ENCODE results near the gene KRTAP1-5.
"Not testable (repeated sequence)": the region's sequence is repeated elsewhere in the genome, so short reads cannot be mapped to it uniquely, and the experiment has no call there.

Gene KRTAP1-5, protein sequence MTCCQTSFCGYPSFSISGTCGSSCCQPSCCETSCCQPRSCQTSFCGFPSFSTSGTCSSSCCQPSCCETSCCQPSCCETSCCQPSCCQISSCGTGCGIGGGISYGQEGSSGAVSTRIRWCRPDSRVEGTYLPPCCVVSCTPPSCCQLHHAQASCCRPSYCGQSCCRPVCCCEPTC

DNA sequence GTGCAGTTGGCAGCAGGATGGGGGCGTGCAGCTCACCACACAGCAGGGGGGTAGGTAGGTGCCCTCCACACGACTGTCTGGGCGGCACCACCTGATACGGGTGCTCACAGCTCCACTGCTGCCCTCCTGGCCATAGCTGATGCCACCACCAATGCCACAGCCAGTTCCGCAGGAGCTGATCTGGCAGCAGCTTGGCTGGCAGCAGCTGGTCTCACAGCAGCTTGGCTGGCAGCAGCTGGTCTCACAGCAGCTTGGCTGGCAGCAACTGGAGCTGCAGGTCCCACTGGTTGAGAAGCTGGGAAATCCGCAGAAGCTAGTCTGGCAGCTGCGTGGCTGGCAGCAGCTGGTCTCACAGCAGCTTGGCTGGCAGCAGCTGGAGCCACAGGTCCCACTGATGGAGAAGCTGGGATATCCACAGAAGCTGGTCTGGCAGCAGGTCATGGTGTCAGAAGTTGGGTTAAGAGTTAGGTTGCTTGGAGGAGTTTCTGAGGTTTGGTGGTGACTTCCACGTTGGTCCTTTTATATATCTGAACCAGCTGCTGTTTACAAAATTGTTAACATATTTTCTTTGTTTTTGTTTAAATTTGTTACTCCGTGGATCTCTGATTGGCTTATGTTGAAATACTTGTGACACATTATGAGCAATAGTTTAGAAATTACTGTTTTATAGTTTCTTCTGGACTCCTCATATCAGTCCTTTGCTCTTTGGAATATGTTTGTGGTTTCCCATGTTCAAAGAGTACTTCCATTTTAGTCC is at the start of gene KRTAP1-5:
Gene KRTAP1-5 (minus strand): TSS at position 494 of the 757 bp plus-strand sequence. CDS start 53 bp downstream, at position 441.
- no peak for DNase-seq (ENCODE audit: low read depth in 2 of 2)

DNA sequence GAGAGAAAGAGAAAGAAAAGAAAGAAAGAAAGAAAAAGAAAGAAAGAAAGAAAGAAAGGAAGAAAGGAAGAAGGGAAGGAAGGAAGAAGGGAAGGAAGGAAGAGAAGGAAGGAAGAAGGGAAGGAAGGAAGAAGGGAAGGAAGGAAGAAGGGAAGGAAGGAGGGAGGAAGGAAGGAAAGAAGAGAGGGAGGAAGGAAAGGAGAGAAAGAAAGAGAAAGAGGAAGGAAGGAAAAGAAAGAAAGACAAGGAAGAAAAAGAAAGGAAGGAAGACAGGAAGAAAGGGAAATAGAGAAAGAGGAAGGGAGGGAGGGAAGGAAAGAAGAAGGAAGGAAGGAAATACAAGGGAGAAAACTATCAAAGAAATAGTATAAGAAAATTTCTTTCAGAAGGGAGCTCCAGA is 49.8 kb upstream of the KRTAP1-5 start:
- DNase-seq (ENCODE audit: low read depth in 2 of 2), result no peak

DNA sequence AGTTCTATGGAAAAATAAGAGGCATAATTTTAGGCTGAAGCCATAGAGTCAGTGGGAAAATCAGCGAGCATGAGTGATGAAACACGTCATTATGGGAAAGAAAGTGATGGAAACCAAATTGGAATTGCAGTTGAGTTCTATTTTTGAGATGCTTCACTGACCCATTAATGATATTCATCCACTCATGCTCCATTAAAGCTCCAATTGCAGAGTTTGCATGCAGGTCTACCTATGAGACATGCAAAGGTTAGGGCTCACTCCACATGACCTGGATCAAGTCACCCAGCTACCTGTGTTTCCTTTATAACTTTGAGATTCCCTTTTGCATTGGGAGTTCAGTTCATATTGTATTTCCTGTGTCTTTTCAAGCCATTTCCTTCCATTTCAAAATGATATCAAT is 46.7 kb upstream of the KRTAP1-5 start:
- DNase-seq (ENCODE audit: low read depth in 2 of 2), result no peak

DNA sequence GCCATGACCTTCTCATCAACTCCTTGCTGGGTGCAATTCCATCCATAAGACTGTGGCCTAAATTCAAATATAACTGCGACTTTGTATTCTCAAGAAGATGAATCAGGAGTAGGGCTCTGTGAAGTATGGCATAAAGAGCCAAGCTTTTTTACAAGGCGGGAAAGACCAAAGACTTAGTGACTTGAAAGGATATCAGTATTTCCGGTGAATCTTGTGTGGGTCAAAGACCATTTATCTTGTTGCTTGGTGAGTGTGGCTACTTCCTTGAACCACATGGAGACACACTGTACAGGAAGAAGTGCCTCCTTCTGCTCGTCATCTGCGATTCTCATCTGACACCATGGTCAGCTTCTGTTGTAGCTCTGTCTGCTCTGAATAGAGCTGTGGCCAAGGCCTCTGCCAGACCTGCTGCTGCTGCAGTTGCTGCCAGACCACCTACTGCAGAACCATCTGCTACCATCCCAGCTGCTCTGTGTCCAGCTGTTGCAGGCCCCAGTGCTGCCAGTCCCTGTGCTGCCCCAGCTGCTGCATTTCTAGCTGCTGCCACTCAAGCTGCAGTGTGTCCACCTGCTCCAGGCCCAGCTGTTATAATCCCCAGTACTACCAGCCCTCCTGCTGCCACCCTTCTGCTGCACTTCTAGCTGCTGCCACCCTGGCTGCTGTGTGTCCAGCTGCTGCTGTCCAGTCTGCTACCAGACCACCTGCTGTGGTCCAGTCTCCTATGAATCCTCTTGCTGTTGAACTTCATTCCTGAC is 44.8 kb upstream of the KRTAP1-5 start:
- no peak for DNase-seq (ENCODE audit: low read depth in 2 of 2)

DNA sequence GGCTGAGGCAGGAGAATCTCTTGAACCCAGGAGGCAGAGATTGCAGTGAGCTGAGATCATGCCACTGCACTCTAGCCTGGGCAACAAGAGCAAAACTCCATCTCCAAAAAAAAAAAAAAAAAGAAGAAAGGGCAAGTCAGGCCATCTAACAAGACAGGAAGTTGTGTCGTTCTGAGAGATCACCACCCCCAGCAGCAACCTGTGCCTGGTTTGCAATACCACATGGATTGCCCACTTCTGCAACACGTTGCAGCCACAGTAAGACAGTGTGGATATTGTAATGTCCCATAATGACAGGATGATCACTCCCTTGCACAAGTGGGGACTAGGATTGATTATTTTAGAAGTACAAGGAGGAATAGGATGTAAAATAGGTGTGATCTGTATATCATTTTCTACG is 42.0 kb upstream of the KRTAP1-5 start:
- DNase-seq (ENCODE audit: low read depth in 2 of 2), result no peak

DNA sequence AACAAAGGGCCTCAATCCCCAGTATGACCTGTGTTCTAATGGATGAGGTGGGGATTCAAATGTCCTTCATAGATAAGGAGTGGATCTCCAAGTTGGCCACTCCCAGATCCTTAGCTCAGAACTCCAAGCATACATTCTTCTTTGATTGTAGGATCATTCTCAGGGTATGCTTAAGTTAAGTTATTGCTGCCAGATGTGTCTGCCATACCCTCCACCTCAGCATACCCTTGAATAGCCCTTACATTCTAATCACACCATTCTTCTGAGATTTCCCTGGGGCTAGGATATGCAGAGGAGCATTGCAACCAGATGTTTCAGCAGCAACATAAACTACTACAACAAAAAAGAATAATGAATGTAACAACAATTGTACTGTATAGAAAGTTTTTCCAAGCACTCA is 40.3 kb upstream of the KRTAP1-5 start:
- no peak for DNase-seq (ENCODE audit: low read depth in 2 of 2)

DNA sequence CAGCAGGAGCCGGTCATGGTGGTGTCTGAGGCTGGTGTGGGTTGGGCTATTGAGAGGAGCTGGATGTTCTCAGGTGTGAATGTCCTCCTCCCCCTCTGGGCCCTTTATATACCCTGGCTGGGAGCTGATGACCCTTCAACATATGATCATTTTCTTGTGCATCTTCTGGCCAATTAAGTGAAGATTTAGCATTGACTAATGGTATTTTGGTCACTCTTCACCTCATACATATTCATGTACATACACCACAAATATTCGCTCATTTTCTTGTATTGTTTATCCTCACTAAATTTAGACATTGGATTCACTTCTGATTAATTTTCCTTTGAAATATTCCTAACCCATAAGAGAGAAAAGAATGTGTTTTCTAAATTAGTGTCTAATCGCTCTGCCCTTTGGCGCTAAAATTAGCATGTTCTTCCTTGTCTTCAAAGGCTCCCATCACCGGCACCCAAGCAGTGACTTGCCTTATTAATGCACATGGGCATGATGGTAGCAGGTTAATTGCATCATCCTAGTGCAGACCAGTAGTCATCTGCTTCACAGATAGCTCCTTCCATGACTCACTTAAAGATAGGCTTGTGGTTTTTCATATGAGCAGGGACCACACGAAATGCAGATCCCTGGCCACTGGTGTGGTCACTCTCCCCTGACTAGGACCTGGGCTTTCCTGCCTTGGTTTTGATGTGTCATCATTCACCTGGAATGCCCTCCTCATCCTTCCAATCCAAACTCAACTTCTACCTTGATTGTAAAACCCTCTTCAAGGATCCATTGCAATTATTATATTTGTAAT is 39.0 kb upstream of the KRTAP1-5 start, which contains the start of gene KRTAP2-4:
Gene KRTAP2-4 (minus strand): TSS at position 51 of the 796 bp plus-strand sequence. CDS start 34 bp downstream, at position 17.
- no peak for DNase-seq (ENCODE audit: low read depth in 2 of 2)

DNA sequence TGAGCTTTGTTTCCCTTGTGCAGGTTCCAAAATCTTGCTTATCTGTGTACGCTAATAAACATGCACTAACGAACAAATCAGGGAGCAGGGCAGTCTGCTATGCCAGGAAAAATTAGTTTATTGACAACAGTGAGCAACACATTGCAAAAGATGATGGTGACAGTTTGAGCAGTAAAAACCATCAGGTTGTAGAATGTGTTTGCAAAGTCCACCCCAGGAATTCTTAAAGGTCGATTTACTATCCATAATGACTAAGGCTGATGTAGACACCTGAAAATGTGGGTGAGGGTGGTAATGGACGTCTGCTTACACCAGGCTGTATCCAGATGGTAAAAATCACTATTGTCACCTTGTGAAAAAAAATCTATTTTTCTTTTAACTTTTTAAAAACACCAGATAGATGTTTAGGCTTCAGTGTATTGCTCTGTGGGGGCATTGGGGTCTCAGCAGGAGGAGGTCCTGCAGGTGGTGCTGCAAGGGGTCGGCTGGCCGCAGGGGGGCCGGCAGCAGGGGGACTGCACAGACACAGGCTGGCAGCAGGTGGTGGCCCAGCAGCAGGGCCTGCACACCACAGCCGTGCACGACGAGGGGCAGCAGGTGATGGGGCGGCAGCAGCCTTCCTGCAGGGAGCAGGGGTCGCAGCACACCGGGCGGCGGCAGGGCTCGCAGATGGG is 38.1 kb upstream of the KRTAP1-5 start:
- DNase-seq (ENCODE audit: low read depth in 2 of 2), result not testable (repeated sequence)

DNA sequence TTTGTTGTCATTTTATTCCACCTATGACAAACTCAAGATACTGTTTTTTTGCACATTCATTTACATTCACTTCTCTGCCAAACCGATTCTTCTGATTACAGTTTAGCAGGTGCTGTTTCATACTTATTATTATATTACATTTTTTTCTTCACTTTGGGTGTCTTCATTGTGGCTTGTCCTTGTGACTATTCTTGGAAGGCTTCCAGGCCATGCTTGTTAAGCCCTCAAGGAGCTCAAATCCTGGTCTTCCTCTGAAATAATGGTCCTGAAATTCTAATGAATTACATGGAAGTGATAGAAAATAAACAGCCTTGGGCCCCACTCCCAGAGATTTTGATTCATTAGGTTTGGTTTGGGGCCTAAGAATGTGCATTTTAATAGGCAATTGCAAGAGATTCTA is 37.3 kb upstream of the KRTAP1-5 start:
- DNase-seq (ENCODE audit: low read depth in 2 of 2), result no peak

DNA sequence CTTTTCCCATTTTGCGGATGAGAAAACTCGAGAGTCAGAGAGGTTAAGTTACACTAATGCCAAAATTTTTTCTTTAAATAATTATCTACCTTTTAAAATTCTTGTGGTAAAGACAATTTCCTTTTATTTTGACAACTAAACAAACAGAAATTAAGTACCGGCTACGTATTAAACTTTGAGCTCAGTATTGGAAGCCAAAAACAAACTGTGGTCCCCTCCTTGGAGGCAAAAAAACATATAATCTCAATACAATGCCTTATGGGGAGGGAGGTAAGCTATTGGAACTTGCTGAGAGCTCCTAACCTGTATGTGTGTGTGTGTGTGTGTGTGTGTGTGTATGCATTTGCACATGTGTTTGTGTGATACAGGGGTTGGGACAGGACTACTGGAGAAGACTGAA is 36.4 kb upstream of the KRTAP1-5 start:
- DNase-seq (ENCODE audit: low read depth in 2 of 2), result no peak

DNA sequence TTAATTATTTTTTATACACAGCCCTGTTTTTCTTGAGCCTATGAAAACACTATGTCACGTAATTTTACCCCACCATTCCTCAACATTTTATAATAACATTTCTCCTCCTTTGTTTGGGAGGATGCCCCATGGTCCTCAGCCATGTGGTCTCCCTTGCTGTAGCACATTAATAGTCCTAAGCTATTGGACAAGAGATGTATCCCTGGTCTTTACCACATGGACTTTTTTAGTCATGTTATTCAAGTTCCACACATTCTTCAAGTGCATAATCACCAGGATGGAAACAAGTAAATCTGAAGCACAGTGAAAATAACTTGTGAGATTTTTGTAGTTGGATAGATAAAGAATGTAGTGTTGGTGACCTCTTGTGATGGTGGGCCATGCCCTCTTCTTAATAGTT is 35.0 kb upstream of the KRTAP1-5 start:
- no peak for DNase-seq (ENCODE audit: low read depth in 2 of 2)

DNA sequence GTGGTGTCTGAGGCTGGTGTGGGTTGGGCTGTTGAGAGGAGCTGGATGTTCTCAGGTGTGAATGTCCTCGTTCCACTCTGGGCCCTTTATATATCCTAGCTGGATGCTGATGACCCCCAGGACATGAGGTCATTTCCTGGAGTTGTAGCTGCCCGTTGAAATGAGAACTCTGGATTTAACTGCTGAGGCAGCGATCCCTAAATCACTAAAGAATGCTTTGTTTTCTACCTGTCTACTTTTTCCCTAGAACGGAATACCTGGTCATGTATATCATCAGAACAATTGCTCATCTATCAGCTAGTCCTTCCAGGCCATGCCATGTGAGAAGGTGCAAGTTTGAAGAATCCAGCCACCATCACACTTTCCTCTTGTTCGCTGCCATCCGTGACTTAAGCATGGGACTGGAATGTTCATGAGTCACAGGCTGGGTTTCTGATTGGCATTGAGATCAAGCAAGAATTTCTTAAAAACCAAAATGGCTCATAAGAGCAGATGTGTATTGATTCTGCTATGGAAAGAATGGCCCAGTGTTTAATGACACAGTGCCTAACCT is 33.1 kb upstream of the KRTAP1-5 start, which contains the start of gene KRTAP2-3:
Gene KRTAP2-3 (minus strand): TSS at position 63 of the 553 bp plus-strand sequence. CDS start 64 bp downstream, outside the sequence.
- DNase-seq (ENCODE audit: low read depth in 2 of 2), result no peak

DNA sequence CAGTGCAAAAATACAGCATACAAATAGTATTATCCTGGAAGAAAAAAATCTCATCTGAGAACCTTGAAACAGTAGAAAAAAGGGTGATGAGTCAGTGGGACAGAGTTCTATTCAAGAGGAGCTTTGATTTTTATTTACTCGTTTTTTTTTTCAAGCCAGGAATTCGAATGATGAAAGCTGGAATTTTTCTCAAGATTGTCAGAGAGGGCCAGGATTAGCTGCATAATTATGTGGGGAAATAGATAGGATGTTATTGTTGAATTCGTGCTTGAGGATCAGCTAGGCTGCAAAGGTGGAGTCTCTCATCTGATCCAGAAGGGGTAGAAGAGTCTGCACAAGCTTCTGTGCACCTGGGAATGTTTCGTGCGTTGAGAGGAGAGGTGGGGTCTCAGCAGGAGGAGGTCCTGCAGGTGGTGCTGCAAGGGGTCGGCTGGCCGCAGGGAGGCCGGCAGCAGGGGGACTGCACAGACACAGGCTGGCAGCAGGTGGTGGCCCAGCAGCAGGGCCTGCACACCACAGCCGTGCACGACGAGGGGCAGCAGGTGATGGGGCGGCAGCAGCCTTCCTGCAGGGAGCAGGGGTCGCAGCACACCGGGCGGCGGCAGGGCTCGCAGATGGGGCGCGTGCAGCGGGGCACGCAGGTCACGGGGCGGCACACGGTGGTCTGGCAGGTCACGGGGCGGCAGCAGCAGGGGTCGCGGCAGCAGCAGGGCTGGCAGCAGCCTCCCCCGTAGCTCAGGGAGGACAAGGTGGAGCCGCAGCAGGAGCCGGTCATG is 32.5 kb upstream of the KRTAP1-5 start:
- not testable (repeated sequence) for DNase-seq (ENCODE audit: low read depth in 2 of 2)

DNA sequence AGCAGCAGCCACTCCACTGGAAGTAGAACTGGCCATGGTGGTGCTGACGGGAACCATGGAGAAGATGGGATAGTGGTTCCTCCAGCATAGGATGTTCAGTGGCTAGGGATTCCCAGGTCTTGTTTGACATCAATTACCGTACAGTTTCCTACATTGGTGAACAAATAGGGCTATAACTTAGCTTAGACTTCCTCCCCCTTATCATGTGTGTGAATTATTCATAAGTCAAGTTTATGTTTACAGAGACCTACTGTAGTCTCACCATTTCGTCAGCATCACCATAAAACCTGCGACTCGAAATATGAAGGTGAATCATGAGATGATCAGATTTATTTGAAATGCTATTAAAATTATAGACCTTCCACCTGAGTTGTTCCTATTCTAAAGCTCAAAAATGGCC is 31.7 kb upstream of the KRTAP1-5 start:
- no peak for DNase-seq (ENCODE audit: low read depth in 2 of 2)

DNA sequence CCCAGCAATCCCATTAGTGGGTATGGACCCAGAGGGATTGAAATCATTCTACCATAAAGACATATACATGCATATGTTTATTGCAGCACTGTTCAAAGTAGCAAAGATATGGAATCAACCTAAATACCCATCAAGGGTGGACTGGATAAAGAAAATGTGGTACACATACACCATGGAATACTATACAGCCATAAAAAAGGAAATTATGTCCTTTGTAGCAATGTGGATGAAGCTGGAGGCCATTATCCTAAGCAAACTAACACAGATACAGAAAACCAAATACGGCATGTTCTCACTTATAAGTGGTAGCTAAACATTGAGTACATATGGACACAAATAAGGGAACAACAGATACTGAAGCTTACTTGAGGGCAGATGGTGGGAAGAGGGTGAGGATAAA is 30.5 kb upstream of the KRTAP1-5 start:
- no peak for DNase-seq (ENCODE audit: low read depth in 2 of 2)

DNA sequence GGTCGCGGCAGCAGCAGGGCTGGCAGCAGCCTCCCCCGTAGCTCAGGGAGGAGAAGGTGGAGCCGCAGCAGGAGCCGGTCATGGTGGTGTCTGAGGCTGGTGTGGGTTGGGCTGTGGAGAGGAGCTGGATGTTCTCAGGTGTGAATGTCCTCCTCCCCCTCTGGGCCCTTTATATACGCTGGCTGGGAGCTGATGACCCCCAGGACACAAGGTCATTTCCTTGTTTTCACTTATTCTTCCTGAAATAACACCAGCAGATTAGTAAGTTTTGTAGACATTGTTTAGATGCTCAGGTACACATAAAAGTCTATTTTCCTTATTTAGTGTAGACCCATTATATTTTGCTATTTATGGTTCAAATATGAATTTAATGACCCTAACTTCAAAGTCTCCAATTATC is 28.1 kb upstream of the KRTAP1-5 start, which contains the start of gene KRTAP2-2:
Gene KRTAP2-2 (minus strand): TSS at position 101 of the 400 bp plus-strand sequence. CDS start 19 bp downstream, at position 82.
- DNase-seq (ENCODE audit: low read depth in 2 of 2), result not testable (repeated sequence)

DNA sequence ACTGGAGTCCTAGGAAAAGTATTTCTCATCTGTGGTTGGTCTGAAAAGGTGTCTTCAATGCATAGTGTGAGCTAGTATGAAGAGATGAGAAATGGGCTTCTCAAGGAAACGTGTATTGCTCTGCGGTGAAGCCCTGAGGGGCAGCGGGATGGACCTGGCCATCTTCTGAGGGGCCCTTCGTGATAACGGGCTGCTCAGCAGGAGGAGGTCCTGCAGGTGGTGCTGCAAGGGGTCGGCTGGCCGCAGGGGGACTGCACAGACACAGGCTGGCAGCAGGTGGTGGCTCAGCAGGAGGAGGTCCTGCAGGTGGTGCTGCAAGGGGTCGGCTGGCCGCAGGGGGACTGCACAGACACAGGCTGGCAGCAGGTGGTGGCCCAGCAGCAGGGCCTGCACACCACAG is 27.5 kb upstream of the KRTAP1-5 start:
- DNase-seq (ENCODE audit: low read depth in 2 of 2), result not testable (repeated sequence)

DNA sequence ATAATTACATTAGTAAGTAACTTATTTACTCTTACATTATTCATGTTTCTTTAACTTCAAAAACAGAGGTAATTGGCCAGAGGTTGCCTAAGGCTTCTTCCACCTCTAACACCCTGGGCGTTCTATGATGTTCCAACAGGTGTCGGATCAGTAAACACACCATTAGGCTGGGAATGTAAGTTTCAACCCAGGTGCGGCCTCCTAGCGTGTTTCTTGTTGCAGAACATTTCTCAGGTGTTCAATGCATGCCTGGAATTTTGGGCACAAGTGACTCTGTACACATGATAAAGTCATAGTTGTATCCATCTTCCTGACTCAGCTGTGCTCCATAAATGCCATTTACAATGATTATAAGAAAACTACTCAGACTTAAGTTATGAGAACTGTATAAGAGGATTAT is 27.0 kb upstream of the KRTAP1-5 start:
- DNase-seq (ENCODE audit: low read depth in 2 of 2), result no peak

DNA sequence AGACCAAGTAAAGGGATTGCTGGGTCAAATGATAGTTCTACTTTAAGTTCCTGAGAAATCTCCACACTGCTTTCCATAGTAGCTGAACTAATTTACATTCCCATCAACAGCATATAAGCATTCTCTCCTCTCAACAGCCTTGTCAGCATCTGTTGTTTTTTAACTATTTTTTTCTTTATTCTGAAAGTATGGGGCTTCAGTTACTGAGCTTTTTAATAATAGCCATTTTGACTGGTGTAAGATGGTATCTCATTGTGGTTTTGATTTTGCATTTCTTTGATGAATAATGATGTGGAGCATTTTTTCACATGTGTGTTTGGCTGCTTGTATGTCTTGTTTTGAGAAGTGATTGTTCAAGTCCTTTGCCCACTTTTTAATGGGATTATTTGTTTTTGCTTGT is 25.6 kb upstream of the KRTAP1-5 start:
- no peak for DNase-seq (ENCODE audit: low read depth in 2 of 2)

DNA sequence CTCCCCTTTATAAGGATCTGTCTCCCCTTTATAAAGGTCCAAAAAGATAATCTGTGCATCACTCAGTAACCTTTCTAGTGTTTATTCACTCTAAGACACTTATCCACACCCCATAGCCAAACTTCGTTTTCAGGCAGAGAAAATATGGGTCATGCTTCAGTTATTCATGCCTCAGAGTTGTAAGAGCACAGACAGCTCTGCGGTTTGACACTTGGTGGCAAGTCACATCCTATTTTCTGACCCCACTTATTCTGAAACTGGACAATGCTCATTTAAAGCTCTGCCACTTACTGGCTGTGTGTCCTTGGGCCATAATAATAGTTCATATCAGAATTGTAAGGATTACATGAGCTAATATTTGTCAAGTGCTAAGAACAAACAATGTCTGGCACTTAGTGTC is 22.1 kb upstream of the KRTAP1-5 start:
- no peak for DNase-seq (ENCODE audit: low read depth in 2 of 2)
